T-helper 17 cell (primary cell): ENCODE data around the gene TEF. TPM values are rescaled to one million over a fixed set of nuclear protein-coding genes. Genes with fewer than 3 reads are reported as not detected.

ENCODE experiments used
- ATAC-seq: fragments of 150-1000 bp; cut with Tn5 transposase; 2 replicates; pipeline ENCODE4 v1.10.0; 2021; ENCODE audit warnings: mild to moderate bottlenecking, moderate library complexity
- DNase-seq, 3 donors: peaks; one replicate each; pipeline versions ENCODE4 v3.0.0 to v3.0.0-alpha.2; 2020 to 2021
- H3K9me3 ChIP-seq: one replicate; pipeline ENCODE4 v1.7.0; 2013; ENCODE audit warnings: low read length, mild to moderate bottlenecking; ENCODE audit not compliant: control insufficient read depth, poor library complexity, severe bottlenecking
- H3K27ac Mint-ChIP-seq: one replicate; pipeline ENCODE4 v1.8.0; 2022; ENCODE audit warnings: mild to moderate bottlenecking, moderate library complexity, mixed read lengths
- H3K27me3 Mint-ChIP-seq: one replicate; pipeline ENCODE4 v1.8.0; 2022; ENCODE audit warnings: mixed read lengths
- H3K36me3 Mint-ChIP-seq: one replicate; pipeline ENCODE4 v1.8.0; 2022; ENCODE audit warnings: low read depth, mixed read lengths
- H3K4me1 Mint-ChIP-seq: one replicate; pipeline ENCODE4 v1.8.0; 2022; ENCODE audit warnings: mild to moderate bottlenecking, mixed read lengths
- H3K4me3 Mint-ChIP-seq: one replicate; pipeline ENCODE4 v1.8.0; 2022; ENCODE audit warnings: mild to moderate bottlenecking, moderate library complexity, mixed read lengths
- total RNA-seq, 4 donors: library from RNA in 2 of 4; stranded (reverse) in 2 of 4; gene quantifications; one replicate each; pipeline ENCODE4 v1.2.3 and lab custom pipeline; 2022 to 2026

Gene TEF, protein sequence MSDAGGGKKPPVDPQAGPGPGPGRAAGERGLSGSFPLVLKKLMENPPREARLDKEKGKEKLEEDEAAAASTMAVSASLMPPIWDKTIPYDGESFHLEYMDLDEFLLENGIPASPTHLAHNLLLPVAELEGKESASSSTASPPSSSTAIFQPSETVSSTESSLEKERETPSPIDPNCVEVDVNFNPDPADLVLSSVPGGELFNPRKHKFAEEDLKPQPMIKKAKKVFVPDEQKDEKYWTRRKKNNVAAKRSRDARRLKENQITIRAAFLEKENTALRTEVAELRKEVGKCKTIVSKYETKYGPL
- total RNA-seq (1 to 10 TPM; 4.8 to 7.4 TPM), total RNA-seq (lab: John Stamatoyannopoulos, UW) (15.3 to 31.2 reads per million in 2 donors)

DNA sequence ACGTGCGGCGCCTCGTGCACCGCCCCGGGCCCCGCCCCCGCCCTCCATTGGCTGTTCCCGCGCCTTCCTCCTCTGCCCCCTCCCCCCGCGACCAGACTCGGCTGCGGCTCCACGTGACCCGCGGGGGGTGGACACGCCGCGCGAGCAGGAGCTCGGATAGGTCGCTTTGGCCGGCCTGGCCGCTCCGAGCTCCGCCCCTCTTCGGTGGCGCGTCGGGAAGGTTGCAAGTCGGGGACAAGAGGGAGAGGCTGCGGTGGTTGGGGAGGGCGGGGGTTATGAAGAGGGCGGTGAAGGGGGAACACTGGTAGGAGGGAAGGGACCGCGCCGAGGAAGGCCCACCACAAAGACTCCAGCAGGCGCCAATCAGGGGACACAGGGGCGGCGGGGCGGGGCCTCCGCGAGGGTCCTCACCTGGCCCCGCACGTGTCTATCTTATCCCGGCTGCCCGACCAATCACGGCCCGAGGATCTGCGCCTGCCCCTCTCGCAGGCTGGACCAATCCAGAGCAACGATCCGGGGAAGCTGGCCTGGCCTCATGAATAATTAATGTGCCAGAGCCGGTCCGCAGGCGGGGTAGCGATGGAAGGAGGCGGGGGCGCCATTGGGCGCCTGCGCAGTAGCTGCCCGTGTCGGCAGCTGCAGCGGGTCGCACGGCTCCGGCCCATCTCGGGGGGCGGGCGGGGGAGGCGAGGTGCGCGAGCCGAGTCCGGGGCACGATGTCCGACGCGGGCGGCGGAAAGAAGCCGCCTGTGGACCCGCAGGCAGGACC lies at the start of gene TEF:
Gene TEF, plus strand, starts transcription at position 614 of the 769 bp plus-strand sequence. Its CDS starts 103 bp downstream, at position 717.
- Mint-ChIP-seq H3K36me3 (no peaks in the 10 kb centered on the region), H3K27ac (peak within 1 kb of the TSS; percentile 91), H3K4me3 (peak within 1 kb of the TSS; percentile 95), H3K4me1 (peaks cover 12% of the 10 kb centered on the region), H3K27me3 (no peaks in the 10 kb centered on the region)
- no peaks in the 10 kb centered on the region for H3K9me3 ChIP-seq
- ATAC-seq (peak; percentile 86), DNase-seq (peak; percentile 98 to 99 (median 99))

DNA sequence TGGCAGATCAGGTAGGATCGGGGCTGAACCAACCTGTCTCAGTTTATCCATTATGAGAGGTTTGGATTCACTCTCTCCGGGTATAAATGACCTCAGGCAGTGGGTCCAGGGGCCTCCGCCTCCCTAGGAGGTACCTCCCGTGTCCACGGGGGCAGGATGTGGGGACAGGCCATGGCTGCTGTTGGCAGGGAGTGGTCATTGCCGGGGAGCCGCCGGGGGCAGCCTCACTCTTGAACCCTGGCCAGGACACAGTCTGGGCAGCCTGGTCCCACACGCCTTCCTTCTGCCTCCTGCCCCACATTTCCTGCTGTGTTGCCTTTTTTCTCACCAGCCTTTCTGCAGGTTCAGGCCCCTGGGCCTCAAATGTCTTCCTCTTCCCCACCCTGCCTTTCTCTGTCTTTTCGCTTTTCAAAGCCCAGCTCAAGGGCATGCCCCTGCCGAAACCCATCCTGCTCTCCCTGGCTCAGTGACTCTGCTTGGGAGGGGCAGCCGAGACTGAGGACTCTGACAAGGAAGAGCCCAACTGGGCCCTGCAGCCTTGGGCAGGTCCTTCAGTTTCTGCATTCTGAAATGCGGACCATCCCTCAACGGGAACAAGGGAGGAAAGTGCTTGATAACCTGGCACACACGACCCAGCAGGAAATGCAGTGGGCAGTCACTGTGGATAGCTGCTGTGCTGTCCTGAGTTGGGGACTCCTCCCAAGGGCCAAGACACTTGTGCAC lies 49.4 kb upstream of the TEF start:
- no peak overlapping the region for H3K4me3 Mint-ChIP-seq
- no peaks in the 10 kb centered on the region for H3K27me3 Mint-ChIP-seq
- ATAC-seq: no peak
- no peak for DNase-seq
- no peak overlapping the region for H3K27ac Mint-ChIP-seq
- no peaks in the 10 kb centered on the region for H3K36me3 Mint-ChIP-seq
- no peaks in the 10 kb centered on the region for H3K9me3 ChIP-seq
- peaks cover 6% of the 10 kb centered on the region for H3K4me1 Mint-ChIP-seq

DNA sequence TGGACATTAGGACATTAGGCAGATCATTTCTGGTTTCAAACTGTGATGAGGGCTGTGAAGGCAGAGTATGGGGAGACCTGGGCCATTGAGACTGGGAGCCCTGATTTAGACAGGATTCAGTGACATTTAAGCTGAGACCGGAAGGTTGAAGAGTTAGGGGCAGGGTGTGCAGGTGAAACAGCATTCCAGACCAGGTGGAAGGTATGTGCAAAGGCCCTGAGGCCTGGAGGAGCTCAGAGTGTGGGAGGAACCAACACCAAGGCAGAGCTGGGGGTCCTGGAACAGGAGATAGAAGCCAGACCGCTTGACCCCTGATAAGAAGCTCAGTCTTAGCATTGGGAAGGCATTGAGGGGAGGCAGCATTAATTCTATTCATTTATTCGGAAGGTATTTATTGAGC lies 47.9 kb upstream of the TEF start:
- Mint-ChIP-seq H3K27ac (no peak overlapping the region), H3K4me1 (peaks cover 6% of the 10 kb centered on the region), H3K36me3 (no peaks in the 10 kb centered on the region), H3K27me3 (no peaks in the 10 kb centered on the region), H3K4me3 (no peak overlapping the region)
- no peak for DNase-seq
- no peaks in the 10 kb centered on the region for H3K9me3 ChIP-seq
- ATAC-seq: no peak

DNA sequence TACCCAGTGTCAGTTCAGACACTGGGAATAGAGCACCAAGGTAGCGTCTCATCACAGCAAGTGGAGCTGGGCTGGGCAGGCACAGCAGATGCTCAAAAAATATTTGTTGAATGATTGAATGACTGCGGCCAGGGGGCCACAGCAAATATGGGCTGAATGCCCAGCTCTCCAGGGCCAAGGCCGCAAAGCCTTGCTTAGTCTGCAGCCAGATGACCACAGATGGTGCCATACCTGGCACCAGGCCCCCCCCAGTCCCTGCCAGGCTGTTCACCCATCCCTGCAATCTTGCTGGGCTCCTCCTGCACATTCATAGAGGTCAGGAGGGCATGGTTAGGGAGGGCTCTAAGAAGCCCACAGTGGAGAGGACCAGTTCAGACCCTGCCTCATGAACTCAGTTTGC lies 47.5 kb upstream of the TEF start:
- no peak for ATAC-seq
- H3K9me3 ChIP-seq: no peaks in the 10 kb centered on the region
- Mint-ChIP-seq H3K36me3 (no peaks in the 10 kb centered on the region), H3K27ac (no peak overlapping the region), H3K27me3 (no peaks in the 10 kb centered on the region), H3K4me1 (peaks cover 6% of the 10 kb centered on the region), H3K4me3 (no peak overlapping the region)
- no peak for DNase-seq

DNA sequence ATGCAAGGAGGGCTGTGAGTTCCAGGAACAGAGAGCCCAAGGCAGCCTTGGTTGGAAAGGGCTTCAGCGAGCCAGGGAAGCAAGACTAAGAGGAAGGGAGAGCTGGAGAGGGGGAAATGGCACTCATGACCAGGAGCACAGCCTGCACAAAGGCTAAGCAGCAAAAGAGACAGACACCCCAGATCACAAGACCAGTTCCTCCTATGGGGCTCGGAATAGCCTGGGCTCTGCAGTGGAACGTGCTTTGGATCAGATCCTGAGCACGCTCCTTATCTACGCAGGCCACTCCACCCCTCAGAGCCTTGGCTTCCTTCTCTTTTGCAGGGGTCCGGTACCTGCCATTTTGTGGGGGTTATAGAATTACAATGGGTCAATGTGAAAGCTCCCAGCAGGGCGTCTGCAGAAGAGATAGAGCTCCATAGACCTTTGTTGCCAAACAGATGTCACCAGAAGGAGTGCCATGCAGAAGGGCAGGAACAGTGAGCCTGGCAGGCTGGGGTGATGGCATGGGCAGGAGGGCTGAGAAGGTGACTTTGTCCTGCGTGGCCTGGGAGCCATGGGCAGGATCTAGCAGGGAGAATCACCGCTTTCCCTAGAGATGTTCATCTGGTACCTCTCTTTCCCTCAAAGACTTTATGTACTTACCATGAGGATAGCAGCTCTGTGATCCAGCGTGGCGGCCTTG lies 46.6 kb upstream of the TEF start:
- no peaks in the 10 kb centered on the region for H3K27me3 Mint-ChIP-seq
- no peaks in the 10 kb centered on the region for H3K9me3 ChIP-seq
- H3K36me3 Mint-ChIP-seq: no peaks in the 10 kb centered on the region
- no peak overlapping the region for H3K4me3 Mint-ChIP-seq
- H3K27ac Mint-ChIP-seq: no peak overlapping the region
- H3K4me1 Mint-ChIP-seq: peaks cover 6% of the 10 kb centered on the region
- DNase-seq (no peak), ATAC-seq (no peak)

DNA sequence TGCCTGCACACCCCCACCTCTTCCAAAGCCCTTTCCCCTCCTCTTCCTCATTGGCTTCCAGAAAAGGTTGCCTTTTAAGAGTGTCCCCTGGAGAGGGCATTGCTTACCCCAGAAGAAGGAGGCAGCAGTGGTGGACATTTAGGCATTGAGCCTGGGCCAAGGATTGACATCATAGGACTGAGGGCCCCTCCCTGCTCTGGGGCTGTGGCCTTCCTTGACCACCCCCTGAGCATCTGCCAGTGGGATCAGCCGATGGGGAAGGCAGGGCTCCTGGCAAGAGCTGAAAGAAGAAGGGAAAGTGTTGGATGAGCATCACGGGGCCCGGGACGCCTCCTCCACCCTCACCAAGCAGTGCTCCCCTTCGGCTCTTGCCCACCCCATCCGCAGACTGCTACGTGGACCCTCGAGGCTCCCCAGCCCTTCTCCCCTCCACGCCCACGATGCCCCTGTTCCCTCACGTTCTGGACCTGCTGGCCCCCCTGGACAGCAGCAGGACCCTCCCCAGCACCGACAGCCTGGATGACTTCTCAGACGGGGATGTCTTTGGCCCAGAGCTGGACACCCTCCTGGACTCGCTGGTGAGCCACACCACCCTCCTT lies 43.0 kb upstream of the TEF start:
- DNase-seq (no peak), ATAC-seq (no peak)
- H3K27ac Mint-ChIP-seq: no peak overlapping the region
- H3K36me3 Mint-ChIP-seq: no peaks in the 10 kb centered on the region
- no peaks in the 10 kb centered on the region for H3K9me3 ChIP-seq
- no peaks in the 10 kb centered on the region for H3K27me3 Mint-ChIP-seq
- peaks cover 3% of the 10 kb centered on the region for H3K4me1 Mint-ChIP-seq
- no peak overlapping the region for H3K4me3 Mint-ChIP-seq

DNA sequence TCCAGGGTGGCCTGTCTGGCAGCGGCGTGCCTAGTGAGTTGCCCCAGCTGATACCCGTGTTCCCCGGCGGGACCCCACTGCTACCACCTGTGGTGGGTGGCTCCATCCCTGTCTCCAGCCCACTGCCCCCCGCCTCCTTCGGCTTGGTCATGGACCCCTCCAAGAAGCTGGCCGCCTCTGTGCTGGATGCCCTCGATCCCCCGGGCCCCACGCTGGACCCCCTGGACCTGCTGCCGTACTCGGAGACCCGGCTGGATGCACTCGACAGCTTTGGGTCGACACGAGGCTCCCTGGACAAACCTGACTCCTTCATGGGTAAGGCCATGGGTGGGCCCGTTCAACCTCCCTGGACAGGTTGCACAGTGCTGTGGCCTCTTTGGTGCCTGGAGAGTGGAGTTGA lies 41.9 kb upstream of the TEF start:
- H3K9me3 ChIP-seq: no peaks in the 10 kb centered on the region
- no peaks in the 10 kb centered on the region for H3K36me3 Mint-ChIP-seq
- H3K4me3 Mint-ChIP-seq: no peak overlapping the region
- DNase-seq (no peak), ATAC-seq (no peak)
- H3K27ac Mint-ChIP-seq: no peak overlapping the region
- H3K4me1 Mint-ChIP-seq: peaks cover 3% of the 10 kb centered on the region
- H3K27me3 Mint-ChIP-seq: no peaks in the 10 kb centered on the region

DNA sequence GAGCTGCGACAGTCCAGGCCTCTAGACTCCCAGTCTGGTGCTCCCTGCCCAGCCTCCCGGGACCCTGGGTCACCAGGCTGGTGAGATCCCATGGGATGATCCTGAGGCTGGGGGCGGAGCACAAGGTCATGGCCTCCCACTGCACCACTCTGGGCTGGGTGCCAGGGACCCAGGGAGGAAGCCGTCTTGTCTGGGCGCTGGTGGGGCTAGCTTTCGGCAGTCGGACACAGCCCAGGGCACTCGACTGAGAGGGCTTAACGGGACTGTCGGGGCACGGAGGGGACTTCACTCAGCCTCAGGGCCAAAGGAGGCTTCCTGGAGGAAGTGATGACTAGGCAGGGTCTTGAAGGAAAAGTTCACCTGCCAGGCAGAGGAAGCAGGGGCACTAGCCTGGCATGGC lies 41.4 kb upstream of the TEF start:
- H3K27ac Mint-ChIP-seq: peak overlapping the region; percentile 8
- no peak overlapping the region for H3K4me3 Mint-ChIP-seq
- no peaks in the 10 kb centered on the region for H3K27me3 Mint-ChIP-seq
- H3K36me3 Mint-ChIP-seq: no peaks in the 10 kb centered on the region
- H3K9me3 ChIP-seq: no peaks in the 10 kb centered on the region
- DNase-seq (no peak), ATAC-seq (no peak)
- peaks cover 3% of the 10 kb centered on the region for H3K4me1 Mint-ChIP-seq

DNA sequence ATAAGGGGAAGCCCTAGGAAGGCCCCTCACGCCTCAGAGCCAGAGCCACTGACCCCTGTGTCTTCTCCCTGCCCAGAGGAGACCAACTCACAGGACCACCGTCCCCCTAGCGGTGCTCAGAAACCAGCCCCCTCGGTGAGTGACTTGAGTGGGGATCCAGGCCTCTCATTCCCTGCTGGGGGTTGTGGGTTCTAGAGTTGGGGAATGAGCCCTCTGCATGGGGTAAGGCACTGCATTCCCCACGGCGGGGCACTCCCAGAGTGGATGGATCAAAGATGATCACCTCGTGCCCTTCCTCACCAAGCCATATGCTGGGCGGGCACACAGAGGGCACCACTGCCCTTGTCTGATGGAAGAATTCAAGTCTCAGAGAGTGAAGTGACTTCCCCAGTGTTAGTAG lies 40.7 kb upstream of the TEF start:
- no peak overlapping the region for H3K4me3 Mint-ChIP-seq
- no peaks in the 10 kb centered on the region for H3K9me3 ChIP-seq
- ATAC-seq: no peak
- no peaks in the 10 kb centered on the region for H3K27me3 Mint-ChIP-seq
- no peaks in the 10 kb centered on the region for H3K4me1 Mint-ChIP-seq
- no peak for DNase-seq
- peak overlapping the region; percentile 8 for H3K27ac Mint-ChIP-seq
- no peaks in the 10 kb centered on the region for H3K36me3 Mint-ChIP-seq

DNA sequence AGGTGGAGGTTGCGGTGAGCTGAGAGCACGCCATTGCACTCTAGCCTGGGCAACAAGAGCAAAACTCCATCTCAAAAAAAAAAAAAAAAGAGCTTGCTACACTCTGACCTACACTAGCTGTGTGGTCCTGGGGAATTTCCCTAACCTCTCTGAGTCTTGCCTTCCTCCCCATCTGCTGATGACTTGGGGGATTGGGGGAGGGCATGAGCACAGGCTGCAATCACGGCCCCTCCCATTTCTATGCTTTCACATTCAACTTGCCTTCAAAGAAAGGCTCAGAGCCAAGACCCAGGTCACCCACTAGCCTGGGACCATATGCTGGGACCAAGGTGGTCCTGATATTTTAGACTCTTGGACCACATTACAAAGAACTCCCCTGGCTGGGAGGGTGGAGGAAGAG lies 39.8 kb upstream of the TEF start:
- Mint-ChIP-seq H3K4me1 (no peaks in the 10 kb centered on the region), H3K36me3 (no peaks in the 10 kb centered on the region), H3K27ac (no peak overlapping the region), H3K4me3 (no peak overlapping the region), H3K27me3 (no peaks in the 10 kb centered on the region)
- DNase-seq: no peak
- ATAC-seq: peak; percentile 71
- no peaks in the 10 kb centered on the region for H3K9me3 ChIP-seq

DNA sequence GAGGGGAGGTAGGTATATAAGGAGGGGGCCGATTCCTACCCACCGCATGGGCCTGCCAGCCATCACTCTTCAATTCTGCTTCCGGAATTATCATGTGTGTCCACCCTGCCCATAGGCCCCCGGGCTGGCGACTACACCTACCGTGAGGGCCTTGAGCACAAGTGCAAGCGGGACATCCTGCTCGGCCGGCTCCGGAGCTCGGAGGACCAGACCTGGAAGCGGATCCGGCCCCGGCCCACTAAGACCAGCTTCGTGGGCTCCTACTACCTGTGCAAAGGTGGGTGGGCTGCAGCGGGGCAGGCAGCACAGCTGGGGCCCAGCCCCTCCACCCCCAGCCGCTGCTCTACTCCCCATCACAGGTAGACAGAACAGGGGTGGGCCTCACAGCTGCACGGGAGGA lies 38.4 kb upstream of the TEF start:
- no peak for DNase-seq
- H3K9me3 ChIP-seq: no peaks in the 10 kb centered on the region
- no peak for ATAC-seq
- no peak overlapping the region for H3K4me3 Mint-ChIP-seq
- H3K27me3 Mint-ChIP-seq: no peaks in the 10 kb centered on the region
- no peak overlapping the region for H3K27ac Mint-ChIP-seq
- no peaks in the 10 kb centered on the region for H3K4me1 Mint-ChIP-seq
- no peaks in the 10 kb centered on the region for H3K36me3 Mint-ChIP-seq

DNA sequence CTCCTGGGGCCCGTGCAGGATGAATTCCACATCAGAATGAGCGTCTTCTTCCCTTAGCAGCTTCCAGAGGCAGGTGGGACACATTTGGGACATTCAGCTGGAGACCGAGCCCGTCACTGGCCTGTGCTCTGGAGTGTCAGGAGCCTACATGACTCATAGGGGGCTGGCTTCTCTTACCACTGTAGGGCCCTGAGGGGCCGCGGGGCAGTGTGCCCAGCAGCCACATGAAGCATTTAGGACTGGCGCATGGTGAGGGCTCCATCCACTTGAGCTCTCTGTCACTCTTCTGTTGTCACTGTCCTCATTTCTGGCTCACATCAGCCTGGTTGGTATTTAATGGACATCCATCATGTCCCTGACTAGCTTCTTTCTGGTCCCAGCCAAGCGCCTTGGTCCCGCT lies 38.0 kb upstream of the TEF start:
- no peaks in the 10 kb centered on the region for H3K36me3 Mint-ChIP-seq
- ATAC-seq (no peak), DNase-seq (no peak)
- no peaks in the 10 kb centered on the region for H3K27me3 Mint-ChIP-seq
- H3K27ac Mint-ChIP-seq: no peak overlapping the region
- H3K9me3 ChIP-seq: no peaks in the 10 kb centered on the region
- no peaks in the 10 kb centered on the region for H3K4me1 Mint-ChIP-seq
- no peak overlapping the region for H3K4me3 Mint-ChIP-seq
